SK-N-SH treated with all-trans-retinoic acid at 6 μM for 48 hours (cell line): ENCODE results near the gene FAM200B.

Experiments used
- CREB5 ChIP-seq: fragments of 250-450 bp; sonication (Bioruptor Pico); IDR thresholded peaks from 2 replicates; pipeline ENCODE4 v1.5.1; 2020; ENCODE audit warnings: low read depth, mild to moderate bottlenecking, moderate library complexity
- CSDC2 ChIP-seq: fragments of 250-450 bp; sonication (Bioruptor Pico); IDR thresholded peaks from 2 replicates; pipeline ENCODE4 v1.5.0; 2020; ENCODE audit warnings: mild to moderate bottlenecking, moderate library complexity
- GLIS3 ChIP-seq: fragments of 250-450 bp; sonication (Bioruptor Pico); IDR thresholded peaks from 2 replicates; pipeline ENCODE4 v1.5.0; 2020; ENCODE audit warnings: mild to moderate bottlenecking, moderate library complexity
- PATZ1 ChIP-seq: fragments of 250-450 bp; sonication (Bioruptor Pico); IDR thresholded peaks from 2 replicates; pipeline ENCODE4 v1.8.0; 2020; ENCODE audit warnings: mild to moderate bottlenecking, moderate library complexity, borderline replicate concordance
- RARB ChIP-seq: fragments of 250-450 bp; sonication (Bioruptor Pico); IDR thresholded peaks from 2 replicates; pipeline ENCODE4 v1.8.0; 2021; ENCODE audit warnings: mild to moderate bottlenecking, moderate library complexity
- TCF4 ChIP-seq: fragments of 250-450 bp; sonication (Bioruptor Pico); IDR thresholded peaks from 2 replicates; pipeline ENCODE4 v1.8.0; 2021; ENCODE audit warnings: mild to moderate bottlenecking, moderate library complexity, borderline replicate concordance
- TSHZ2 ChIP-seq: fragments of 250-450 bp; sonication (Bioruptor Pico); IDR thresholded peaks from 2 replicates; pipeline ENCODE4 v1.5.0; 2020; ENCODE audit warnings: mild to moderate bottlenecking, moderate library complexity
- ZFP3 ChIP-seq: fragments of 250-450 bp; sonication (Bioruptor Pico); IDR thresholded peaks from 2 replicates; pipeline ENCODE4 v1.5.0; 2020; ENCODE audit warnings: mild to moderate bottlenecking, moderate library complexity
- ZFP30 ChIP-seq: fragments of 450-650 bp; formaldehyde crosslinking; IDR thresholded peaks from 2 replicates; pipeline ENCODE4 v1.5.0; 2022; ENCODE audit warnings: mild to moderate bottlenecking, moderate library complexity
- ZNF70 ChIP-seq: fragments of 450-650 bp; formaldehyde crosslinking; IDR thresholded peaks from 2 replicates; pipeline ENCODE4 v1.5.0; 2020; ENCODE audit warnings: mild to moderate bottlenecking, moderate library complexity

- TF ChIP-seq ZFP30 (no peak), RARB (CRISPR knock-in tag) (no peak), PATZ1 (CRISPR knock-in tag) (no peak), CREB5 (CRISPR knock-in tag) (no peak), GLIS3 (no peak), TCF4 (CRISPR knock-in tag) (no peak), ZFP3 (no peak), TSHZ2 (CRISPR knock-in tag) (no peak), ZNF70 (CRISPR knock-in tag) (no peak), CSDC2 (no peak)
Measured at GRCh38 chr4:15706646-15707362, 25.2 kb downstream of the FAM200B start.
